GM19043 (cell line): ENCODE measurements around the gene ZNF180.
"Not testable (repeated sequence)": the region's sequence is repeated elsewhere in the genome, so short reads cannot be mapped to it uniquely, and the experiment has no call there.

Source experiments
- ATAC-seq: cut with Tn5 transposase; IDR thresholded peaks from one replicate; pipeline ENCODE4 v1.9.1; 2021; ENCODE audit warnings: low read depth; ENCODE audit not compliant: unreplicated experiment

Gene ZNF180

GRCh38 chr19:44499962-44500949, at the start of gene ZNF180:
TSS of gene ZNF180 (minus strand) at chr19:44500522. CDS start at chr19:44497334, 3,188 bp downstream.
- ATAC-seq: peak; percentile 80

GRCh38 chr19:44549507-44549906, 49.2 kb upstream of the ZNF180 start:
- ATAC-seq: no peak

DNA sequence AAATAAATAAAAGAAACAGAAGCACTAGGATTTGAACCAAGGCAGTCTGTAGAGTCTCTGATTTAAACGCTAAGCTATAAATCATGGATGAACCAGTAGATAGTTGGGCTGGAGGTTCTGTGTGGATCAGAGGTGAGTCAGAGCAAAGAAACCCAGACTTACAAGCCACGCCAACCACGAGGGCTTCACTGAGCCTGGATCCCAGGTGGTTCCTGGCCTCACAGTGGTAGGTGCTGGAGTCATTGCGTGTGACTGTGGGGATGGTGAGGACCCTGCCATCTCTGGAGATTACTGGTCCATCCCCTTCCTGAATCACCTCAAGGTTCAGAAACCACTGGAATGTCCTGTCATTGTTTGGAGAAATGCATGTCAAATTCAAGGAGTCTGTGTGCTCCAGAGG, 48.4 kb upstream of the ZNF180 start:
- ATAC-seq: no peak

- no peak for ATAC-seq
Observed at GRCh38 chr19:44544031-44544430, 43.7 kb upstream of the ZNF180 start.

DNA sequence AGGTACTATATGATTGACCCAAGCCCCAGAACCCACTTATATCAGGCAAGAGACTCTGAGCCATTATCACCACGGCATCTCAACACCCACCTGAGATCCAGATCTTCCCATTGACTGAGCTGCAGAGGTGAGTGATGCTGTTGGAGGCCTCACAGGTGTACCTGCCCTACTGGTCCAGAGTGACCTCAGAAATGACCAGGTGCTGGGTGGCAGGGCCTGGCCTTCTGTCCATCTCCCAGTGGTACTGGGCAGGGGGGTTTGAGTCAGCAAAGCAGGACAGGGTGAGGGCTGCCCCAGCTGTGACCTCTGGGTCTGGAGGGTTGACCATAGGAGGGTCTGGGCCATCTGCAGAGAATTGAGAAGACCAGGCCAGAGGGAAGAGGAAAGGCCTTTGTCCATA, 42.3 kb upstream of the ZNF180 start:
- no peak for ATAC-seq

DNA sequence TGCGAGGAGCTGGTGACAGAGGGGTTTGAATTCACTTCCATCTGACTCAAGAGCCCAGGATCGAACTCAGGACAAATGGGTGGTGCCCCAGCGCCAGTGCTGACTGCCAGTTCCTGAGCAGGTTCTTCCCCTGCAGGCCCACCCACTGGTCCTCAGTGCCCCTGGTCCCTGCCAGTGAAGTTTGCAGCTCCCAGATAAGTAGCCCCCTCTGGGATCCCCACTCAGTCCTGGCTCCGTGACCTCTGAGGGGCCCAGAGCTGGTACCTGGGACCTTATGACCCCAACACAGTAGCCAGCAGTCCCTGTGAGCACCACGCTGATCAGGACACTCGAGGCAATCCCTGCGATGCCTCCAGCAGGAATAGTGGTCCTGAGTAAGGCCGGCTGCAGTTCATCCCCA, 40.4 kb upstream of the ZNF180 start:
- no peak for ATAC-seq

DNA sequence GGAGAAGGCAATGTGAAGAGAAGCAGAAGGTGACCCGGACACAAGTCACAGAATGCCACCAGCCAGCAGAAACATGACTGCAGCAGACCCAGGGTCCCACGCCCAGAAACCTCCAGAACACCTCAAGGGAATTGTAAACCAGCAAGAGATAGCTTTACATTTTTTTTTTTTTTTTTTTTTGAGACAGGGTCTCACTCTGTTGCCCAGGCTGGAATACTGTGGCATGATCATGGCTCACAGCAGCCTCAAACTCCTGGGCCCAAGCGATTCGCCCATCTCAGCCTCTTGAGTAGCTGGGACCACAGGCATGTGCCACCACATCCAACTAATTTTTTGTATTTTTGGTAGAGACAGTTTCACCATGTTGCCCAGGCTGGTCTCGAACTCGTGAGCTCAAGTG, 39.7 kb upstream of the ZNF180 start:
- no peak for ATAC-seq

- ATAC-seq: no peak
Observed at GRCh38 chr19:44539236-44539826, 39.0 kb upstream of the ZNF180 start.

DNA sequence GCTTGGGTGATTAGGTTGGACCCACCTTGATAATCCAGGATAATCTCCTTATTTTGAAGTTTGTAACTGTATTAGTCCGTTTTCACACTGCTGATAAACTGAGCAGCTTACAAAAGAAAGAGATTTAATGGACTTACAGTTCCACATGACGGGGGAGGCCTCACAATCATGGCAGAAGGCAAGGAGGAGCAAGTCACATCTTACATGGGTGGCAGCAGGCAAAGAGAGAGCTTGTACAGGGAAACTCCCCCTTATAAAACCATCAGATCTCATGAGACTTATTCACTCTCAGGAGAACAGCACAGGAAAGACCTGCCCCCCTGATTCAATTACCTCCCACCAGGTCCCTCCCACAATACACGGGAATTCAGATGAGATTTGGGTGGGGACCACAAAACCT, 35.0 kb upstream of the ZNF180 start:
- ATAC-seq: not testable (repeated sequence)

DNA sequence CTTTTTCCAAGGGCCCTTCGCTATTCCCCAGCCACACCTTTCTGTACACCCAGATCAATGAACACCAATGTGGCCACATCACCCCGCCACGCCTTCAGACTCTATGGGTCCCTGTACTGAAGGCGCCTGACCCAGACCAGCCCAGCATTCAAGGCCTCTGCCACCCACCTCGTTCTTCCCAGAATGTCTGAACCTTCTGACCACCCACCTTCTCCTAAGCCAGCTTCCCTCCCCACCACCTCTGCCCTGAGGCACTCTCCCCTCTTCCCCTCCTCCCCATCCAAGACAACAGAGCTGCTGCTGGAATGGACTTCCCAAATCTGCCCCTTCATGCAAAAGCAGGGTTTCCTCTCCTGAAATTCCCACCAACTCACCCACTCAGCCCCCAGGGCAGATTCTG, 32.5 kb upstream of the ZNF180 start:
- no peak for ATAC-seq

DNA sequence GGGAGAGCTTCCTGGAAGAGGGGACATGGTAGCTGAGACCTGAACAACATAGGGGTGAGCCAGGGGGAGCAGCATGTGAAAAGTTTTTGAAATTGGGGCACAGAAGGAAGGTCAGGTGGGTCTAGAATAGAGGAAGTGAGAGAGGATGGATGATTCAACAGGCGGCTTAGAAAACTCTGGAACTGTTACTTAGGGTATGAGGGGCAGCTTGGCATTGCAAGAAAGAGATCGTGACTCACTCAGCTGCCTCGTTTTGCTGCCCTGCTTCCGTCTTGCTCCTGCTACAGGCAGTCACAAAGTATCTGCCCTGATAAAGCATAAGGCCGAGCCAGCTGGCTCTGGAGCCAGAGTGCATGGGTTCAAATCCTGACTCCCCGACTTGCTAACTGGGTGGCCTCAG, 30.5 kb upstream of the ZNF180 start:
- no peak for ATAC-seq

DNA sequence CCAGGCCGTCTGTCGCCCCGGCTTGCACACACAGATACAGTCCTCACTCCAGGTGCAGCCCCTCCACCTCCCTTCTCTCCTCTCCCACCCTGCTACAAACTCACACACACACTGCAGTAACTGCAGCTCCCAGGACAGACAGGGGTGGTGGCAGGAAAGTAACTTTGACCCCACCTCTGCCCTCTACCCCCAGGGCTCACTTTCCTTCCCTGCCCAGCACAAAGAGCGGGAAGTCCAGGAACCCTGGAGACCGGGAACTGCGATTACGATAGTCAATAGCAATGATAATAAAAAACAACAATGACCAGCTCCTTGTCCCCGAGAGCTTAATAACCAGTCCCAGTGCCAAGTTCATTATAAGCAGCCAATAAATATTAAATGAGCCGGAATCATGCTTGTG, 29.2 kb upstream of the ZNF180 start, which contains the start of gene CEACAM20:
CEACAM20 (minus strand) TSS at position 140 of the 400 bp plus-strand sequence. CDS start 166 bp downstream, outside the sequence.
- ATAC-seq: no peak

- ATAC-seq: no peak
Observed at GRCh38 chr19:44527554-44527953, 27.2 kb upstream of the ZNF180 start.

DNA sequence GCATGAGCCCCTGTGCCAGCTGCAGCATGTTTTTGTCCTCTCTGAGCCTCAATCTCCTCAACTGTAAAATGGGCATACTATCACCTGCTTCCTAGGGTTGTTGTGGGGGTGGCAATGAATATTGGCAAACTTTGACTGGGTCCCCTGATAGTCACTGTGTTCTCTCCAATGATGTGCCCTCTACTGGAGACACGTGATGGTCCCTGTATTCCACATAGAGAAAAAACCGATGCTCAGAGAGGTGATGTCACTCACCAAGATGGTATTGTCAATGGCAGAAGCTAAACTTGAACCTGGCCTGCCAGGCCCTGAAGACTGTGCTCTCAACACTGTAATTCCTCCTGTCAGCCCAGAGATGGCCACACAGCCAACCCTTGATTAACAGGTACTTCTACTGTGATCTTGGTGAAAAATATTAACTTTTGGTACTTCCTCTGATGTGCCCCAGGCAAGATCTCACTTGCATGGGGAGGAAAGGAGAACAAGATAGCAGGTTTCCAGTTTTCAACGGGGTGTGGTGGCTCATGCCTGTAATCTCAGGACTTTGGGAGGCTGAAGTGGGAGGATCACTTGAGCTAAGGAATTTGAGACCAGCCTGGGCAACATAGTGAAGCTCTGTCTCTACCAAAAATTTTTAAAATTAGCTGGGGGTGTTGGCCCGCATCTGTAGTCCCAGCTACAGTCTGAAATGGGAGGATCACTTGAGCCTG, 25.6 kb upstream of the ZNF180 start:
- ATAC-seq: no peak

- ATAC-seq: no peak
Observed at GRCh38 chr19:44521370-44521769, 21.0 kb upstream of the ZNF180 start.

DNA sequence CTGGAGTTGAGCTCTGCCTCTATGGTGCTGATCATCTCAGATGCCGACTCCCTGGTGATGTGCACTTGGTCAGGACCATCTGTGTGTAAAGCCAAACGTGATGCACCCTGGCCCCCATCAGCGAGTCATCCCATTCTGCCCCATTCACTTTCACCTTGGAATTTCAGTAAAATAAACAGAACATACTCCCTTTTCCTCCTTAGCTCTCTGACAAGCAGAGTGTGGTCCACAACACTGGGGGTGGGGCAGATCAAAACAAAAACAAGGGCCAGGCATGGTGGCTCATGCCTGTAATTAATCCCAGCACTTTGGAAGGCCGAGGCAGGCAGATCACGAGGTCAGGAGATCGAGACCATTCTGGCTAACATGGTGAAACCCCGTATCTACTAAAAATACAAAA, 16.8 kb upstream of the ZNF180 start:
- ATAC-seq: no peak

DNA sequence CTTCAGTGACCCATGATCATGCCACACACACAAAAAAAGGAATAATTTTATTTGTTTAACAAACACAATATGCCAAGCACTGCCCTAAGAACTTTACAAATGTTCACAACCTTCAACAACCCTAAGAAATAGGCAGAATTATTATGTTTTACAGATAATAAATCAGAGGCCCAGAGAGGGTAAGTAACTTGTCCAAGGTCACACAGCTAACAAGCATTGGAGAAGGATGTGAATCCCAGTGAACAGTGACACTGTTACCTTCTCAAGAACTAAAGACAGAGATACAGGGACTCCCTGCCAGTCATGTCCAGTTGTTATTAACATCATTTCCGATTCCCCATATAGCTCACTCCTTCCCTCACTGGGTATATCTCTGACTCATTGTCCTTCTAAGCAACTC, 15.6 kb upstream of the ZNF180 start:
- ATAC-seq: no peak

DNA sequence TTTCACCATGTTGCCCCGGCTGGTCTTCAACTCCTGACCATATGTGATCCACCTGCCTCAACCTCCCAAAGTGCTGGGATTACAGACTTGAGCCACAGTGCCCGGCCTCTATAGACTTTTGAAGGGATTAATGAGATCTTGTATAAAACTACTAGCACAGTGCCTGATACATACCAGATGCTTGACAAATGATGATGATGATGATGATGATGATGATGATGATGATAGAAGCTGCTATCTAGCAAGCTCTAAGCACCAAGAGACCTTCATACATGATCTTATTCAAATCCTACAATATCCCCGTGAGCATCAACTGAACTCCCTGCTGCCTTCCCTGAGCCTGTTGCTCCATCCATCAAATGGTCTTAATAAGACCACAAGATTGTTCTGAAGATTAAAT, 14.7 kb upstream of the ZNF180 start:
- no peak for ATAC-seq

DNA sequence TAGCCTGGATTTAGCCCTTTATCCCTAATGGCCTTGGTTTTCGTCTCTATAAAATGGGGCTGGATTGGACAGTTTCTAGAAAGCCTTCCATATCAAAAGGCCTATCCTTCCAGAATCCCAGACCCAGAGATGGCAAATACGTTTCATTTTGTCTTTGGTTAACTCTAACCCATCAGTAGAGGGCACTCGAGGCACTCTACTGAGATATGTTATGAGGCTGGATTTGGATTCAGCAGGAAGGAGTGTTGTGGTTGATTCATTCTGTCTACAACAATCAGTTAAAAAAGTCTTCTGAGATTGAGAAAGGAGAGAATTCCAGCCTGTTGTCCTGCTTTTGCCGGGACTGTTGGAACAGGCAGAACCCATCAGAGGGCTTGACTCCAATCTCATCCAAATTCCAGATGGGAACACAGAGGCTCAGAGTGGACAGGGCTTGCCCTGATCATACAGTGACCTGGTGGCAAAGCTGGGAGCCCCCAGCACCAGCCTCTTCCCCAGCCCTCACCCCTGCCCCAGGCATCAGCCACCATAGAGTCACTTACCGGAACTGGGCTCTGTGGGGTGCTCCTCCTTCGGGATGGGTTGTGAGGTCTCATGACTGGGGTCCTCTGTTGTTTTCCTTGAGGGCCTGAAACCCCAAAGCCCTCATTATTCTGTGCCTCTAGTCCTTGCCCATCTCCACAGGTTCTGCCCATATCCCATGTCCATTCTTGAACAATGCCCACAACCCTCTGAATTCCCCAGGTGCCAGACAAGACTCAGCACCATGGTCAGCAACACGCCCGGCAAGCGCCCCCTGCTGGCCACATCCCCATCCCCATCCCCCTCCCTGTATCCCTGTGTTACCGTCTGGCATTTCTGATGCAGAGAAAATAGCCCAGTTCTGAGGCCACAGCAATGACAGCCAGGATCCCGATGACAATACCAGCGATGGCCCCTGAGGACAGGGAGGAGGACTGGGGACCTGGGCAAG, 12.3 kb upstream of the ZNF180 start:
- no peak for ATAC-seq

DNA sequence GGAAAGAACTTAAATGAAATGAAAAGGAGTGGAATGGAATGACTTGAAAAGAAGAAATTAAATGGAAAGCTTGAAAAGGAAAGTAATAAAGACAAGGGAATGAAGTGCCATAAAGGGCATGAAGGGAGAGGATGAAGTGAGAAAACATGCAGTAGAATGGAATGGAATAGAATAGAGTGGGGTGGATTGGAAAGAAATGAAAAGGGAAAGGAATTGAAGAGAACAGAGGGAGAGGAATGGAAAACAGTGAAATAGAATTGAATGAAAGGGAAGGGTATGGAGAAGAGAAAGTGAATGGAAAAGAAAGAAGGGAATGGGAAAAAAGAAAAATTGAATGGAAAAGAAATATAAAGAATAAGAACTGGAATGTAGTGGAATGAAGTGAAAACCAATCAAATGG, 9.2 kb upstream of the ZNF180 start:
- no peak for ATAC-seq
